ENCODE measurements around the gene PPP3CA. TPM values are rescaled to one million over a fixed set of nuclear protein-coding genes. Genes with fewer than 3 reads are reported as not detected.

The PPP3CA gene
- total RNA-seq, 1 donor from 2014 or later, result 15.2 TPM

GRCh38 chr4:101337688-101338087, 9.6 kb downstream of the PPP3CA start:
- intact Hi-C loops (cut with DNase I), result no loop called here
- no peak for DNase-seq (ENCODE audit: low spot score)

- DNase-seq (ENCODE audit: low spot score), result no peak
- intact Hi-C loops (cut with DNase I), result no loop called here
Measured at GRCh38 chr4:101334963-101335572, 12.3 kb downstream of the PPP3CA start.

- intact Hi-C loops (cut with DNase I), result no loop called here
- DNase-seq (ENCODE audit: low spot score), result no peak
Measured at GRCh38 chr4:101332424-101332823, 14.9 kb downstream of the PPP3CA start.

- DNase-seq (ENCODE audit: low spot score), result no peak
- intact Hi-C loops (cut with DNase I), result no loop called here
Measured at GRCh38 chr4:101331017-101331416, 16.3 kb downstream of the PPP3CA start.

- DNase-seq (ENCODE audit: low spot score), result no peak
- intact Hi-C loops (cut with DNase I), result no loop called here
Measured at GRCh38 chr4:101329592-101329991, 17.7 kb downstream of the PPP3CA start.

- DNase-seq (ENCODE audit: low spot score), result no peak
- intact Hi-C loops (cut with DNase I), result no loop called here
Measured at GRCh38 chr4:101328063-101328602, 19.2 kb downstream of the PPP3CA start.

- no peak for DNase-seq (ENCODE audit: low spot score)
- intact Hi-C loops (cut with DNase I), result no loop called here
Measured at GRCh38 chr4:101326576-101326975, 20.8 kb downstream of the PPP3CA start.

GRCh38 chr4:101322743-101323142, 24.6 kb downstream of the PPP3CA start:
- intact Hi-C loops (cut with DNase I), result no loop called here
- no peak for DNase-seq (ENCODE audit: low spot score)

- no peak for DNase-seq (ENCODE audit: low spot score)
- intact Hi-C loops (cut with DNase I), result no loop called here
Measured at GRCh38 chr4:101321481-101322042, 25.8 kb downstream of the PPP3CA start.

GRCh38 chr4:101315786-101316185, 31.5 kb downstream of the PPP3CA start:
- no peak for DNase-seq (ENCODE audit: low spot score)
- intact Hi-C loops (cut with DNase I), result no loop called here

- DNase-seq (ENCODE audit: low spot score), result no peak
- intact Hi-C loops (cut with DNase I), result no loop called here
Measured at GRCh38 chr4:101315041-101315440, 32.3 kb downstream of the PPP3CA start.

- intact Hi-C loops (cut with DNase I), result no loop called here
- no peak for DNase-seq (ENCODE audit: low spot score)
Measured at GRCh38 chr4:101309925-101310324, 37.4 kb downstream of the PPP3CA start.

- DNase-seq (ENCODE audit: low spot score), result no peak
- intact Hi-C loops (cut with DNase I), result no loop called here
Measured at GRCh38 chr4:101307899-101308298, 39.4 kb downstream of the PPP3CA start.

GRCh38 chr4:101306764-101307615, 40.3 kb downstream of the PPP3CA start:
- intact Hi-C loops (cut with DNase I), result no loop called here
- DNase-seq (ENCODE audit: low spot score), result no peak

GRCh38 chr4:101306225-101306624, 41.1 kb downstream of the PPP3CA start:
- DNase-seq (ENCODE audit: low spot score), result no peak
- intact Hi-C loops (cut with DNase I), result no loop called here

GRCh38 chr4:101304916-101305315, 42.4 kb downstream of the PPP3CA start:
- no peak for DNase-seq (ENCODE audit: low spot score)
- intact Hi-C loops (cut with DNase I), result no loop called here

- intact Hi-C loops (cut with DNase I), result no loop called here
- no peak for DNase-seq (ENCODE audit: low spot score)
Measured at GRCh38 chr4:101299899-101300540, 47.3 kb downstream of the PPP3CA start.

- DNase-seq (ENCODE audit: low spot score), result no peak
- intact Hi-C loops (cut with DNase I), result no loop called here
Measured at GRCh38 chr4:101299021-101299420, 48.3 kb downstream of the PPP3CA start.

- no peak for DNase-seq (ENCODE audit: low spot score)
- intact Hi-C loops (cut with DNase I), result no loop called here
Measured at GRCh38 chr4:101295691-101296090, 51.6 kb downstream of the PPP3CA start.

- intact Hi-C loops (cut with DNase I), result loop anchor here (5.0 kb wide), 1 partner anchor 53 kb away; the partner anchor contains the start of gene PPP3CA
- no peak for DNase-seq (ENCODE audit: low spot score)
Measured at GRCh38 chr4:101294597-101294996, 52.7 kb downstream of the PPP3CA start.

Measured in cardiac septum (tissue), 1 donor.